ENCODE results near the gene MYMK.

MYMK gene

GRCh38 chr9:133467101-133467500, 57.7 kb downstream of the MYMK start:
- TF ChIP-seq, protein P1, sequence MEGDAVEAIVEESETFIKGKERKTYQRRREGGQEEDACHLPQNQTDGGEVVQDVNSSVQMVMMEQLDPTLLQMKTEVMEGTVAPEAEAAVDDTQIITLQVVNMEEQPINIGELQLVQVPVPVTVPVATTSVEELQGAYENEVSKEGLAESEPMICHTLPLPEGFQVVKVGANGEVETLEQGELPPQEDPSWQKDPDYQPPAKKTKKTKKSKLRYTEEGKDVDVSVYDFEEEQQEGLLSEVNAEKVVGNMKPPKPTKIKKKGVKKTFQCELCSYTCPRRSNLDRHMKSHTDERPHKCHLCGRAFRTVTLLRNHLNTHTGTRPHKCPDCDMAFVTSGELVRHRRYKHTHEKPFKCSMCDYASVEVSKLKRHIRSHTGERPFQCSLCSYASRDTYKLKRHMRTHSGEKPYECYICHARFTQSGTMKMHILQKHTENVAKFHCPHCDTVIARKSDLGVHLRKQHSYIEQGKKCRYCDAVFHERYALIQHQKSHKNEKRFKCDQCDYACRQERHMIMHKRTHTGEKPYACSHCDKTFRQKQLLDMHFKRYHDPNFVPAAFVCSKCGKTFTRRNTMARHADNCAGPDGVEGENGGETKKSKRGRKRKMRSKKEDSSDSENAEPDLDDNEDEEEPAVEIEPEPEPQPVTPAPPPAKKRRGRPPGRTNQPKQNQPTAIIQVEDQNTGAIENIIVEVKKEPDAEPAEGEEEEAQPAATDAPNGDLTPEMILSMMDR (IDR thresholded peaks at IDR 0.05), result no peak

- TF ChIP-seq, protein P1 (IDR thresholded peaks at IDR 0.05), result no peak
Measured at GRCh38 chr9:133465984-133466383, 58.8 kb downstream of the MYMK start.

DNA sequence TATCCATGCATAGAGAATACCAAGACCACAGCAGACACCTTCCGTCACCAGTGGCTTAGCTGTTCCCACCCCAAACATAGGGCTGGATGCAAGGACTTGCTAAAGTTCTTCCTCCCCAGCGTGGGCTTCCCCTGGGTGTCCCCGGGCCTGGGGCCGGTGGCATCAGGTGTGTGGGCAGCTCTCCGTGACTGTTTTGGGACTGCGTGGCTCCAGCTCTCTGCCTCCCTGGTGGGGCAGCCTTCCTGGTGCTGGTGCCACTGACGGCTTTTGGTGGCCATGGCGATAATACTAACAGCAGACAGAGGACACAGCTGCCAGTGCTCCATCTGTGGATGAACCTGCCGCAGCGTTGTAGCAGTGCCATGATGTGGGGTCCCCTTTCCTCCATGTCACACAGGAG, 60.1 kb downstream of the MYMK start:
- TF ChIP-seq, protein P1 (IDR thresholded peaks at IDR 0.05), result no peak

Measured in LNCAP (cell line).